Measurements from ENCODE around the gene SELENBP1.

DNA sequence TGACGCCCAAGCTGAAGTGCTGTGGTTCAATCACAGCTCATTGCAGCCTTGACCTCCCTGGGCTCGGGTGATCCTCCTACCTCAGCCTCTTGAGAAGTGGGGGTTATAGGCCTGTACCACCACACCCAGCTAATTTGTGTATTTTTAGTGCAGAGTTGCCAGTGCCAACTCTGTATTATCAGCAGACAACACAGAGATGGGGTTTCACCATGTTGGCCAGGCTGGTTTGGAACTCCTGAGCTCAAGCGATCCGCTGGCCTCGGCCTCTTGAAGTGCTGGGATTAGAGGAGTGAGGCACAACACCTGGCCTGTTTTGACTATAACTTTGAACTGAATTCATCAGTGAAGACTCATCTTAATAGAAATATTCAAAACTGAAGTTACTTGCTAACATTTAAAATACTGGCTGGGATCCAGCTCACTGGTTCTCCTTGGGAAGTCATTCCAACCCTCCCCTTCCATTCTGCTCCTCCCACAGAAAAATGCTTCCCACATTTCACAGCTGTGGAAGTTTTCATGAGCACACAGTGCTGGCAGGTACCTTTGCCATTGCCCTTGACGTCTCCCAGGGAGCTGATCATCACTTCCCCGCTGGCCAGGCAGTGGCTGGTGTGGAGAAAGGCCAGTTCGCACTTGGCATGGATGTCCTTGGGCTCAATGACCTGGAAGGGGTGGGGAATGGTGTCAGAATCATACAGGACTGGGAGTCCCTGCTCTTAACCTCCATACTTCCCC, 4.7 kb downstream of the SELENBP1 start:
- TF ChIP-seq, protein P1, sequence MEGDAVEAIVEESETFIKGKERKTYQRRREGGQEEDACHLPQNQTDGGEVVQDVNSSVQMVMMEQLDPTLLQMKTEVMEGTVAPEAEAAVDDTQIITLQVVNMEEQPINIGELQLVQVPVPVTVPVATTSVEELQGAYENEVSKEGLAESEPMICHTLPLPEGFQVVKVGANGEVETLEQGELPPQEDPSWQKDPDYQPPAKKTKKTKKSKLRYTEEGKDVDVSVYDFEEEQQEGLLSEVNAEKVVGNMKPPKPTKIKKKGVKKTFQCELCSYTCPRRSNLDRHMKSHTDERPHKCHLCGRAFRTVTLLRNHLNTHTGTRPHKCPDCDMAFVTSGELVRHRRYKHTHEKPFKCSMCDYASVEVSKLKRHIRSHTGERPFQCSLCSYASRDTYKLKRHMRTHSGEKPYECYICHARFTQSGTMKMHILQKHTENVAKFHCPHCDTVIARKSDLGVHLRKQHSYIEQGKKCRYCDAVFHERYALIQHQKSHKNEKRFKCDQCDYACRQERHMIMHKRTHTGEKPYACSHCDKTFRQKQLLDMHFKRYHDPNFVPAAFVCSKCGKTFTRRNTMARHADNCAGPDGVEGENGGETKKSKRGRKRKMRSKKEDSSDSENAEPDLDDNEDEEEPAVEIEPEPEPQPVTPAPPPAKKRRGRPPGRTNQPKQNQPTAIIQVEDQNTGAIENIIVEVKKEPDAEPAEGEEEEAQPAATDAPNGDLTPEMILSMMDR (IDR thresholded peaks at IDR 0.05), result no peak
- no peak for TF ChIP-seq POLR2A (IDR thresholded peaks at IDR 0.05)
